PC-9 (cell line): ENCODE measurements around the gene KCNH3. TPM values are rescaled to one million over a fixed set of nuclear protein-coding genes. Genes with fewer than 3 reads are reported as not detected.

Experiments
- BruUV-seq: library from RNA; stranded (reverse); fragments of 400-500 nt; replicated peaks from 2 replicates; lab custom pipeline; 2021; lab: Mats Ljungman, UMichigan
- CTCF ChIA-PET: fragments of 300-600 bp; sonication (Branson Sonifier 250); formaldehyde crosslinking; loops from one replicate; lab custom pipeline; 2022; ENCODE audit warnings: antibody characterized with exemption; lab: Charles Lee
- POLR2A ChIA-PET: fragments of 300-600 bp; sonication (Branson Sonifier 250); formaldehyde crosslinking; loops from one replicate; lab custom pipeline; 2022; ENCODE audit warnings: antibody characterized with exemption; ENCODE audit not compliant: unreplicated experiment; lab: Charles Lee
- DNase-seq, 2 experiments: peaks; one replicate each; pipeline versions ENCODE4 v3.0.0 to v3.0.0-alpha.2; 2015 to 2022; ENCODE audit warnings: mixed read lengths in 1 of 2
- H2AFZ ChIP-seq: fragments of 200-600 bp; sonication (generic); 2 replicates; pipeline ENCODE4 v1.8.1; 2017; ENCODE audit warnings: antibody characterized with exemption
- H3F3A ChIP-seq: fragments of 200-600 bp; sonication (generic); 2 replicates; pipeline ENCODE4 v1.8.1; 2017; ENCODE audit warnings: antibody characterized with exemption, mild to moderate bottlenecking, low read depth; ENCODE audit not compliant: insufficient read depth
- H3K27ac ChIP-seq: fragments of 200-600 bp; sonication (generic); 2 replicates; pipeline ENCODE4 v1.6.1; 2016; ENCODE audit warnings: mixed run types
- H3K27me3 ChIP-seq: fragments of 200-600 bp; sonication (generic); 2 replicates; pipeline ENCODE4 v1.6.1; 2016; ENCODE audit warnings: low read depth, mixed run types; ENCODE audit not compliant: insufficient read depth
- H3K36me3 ChIP-seq: fragments of 200-600 bp; sonication (generic); 2 replicates; pipeline ENCODE4 v1.6.1; 2016; ENCODE audit warnings: low read depth, mixed run types
- H3K4me1 ChIP-seq: fragments of 200-600 bp; sonication (generic); replicated peaks from 2 replicates; pipeline ENCODE4 v1.6.1; 2016; ENCODE audit warnings: mixed run types; ENCODE audit not compliant: insufficient read depth
- H3K4me2 ChIP-seq: fragments of 200-600 bp; sonication (generic); 2 replicates; pipeline ENCODE4 v1.6.1; 2017; ENCODE audit warnings: mixed run types
- H3K4me3 ChIP-seq: fragments of 200-600 bp; sonication (generic); 2 replicates; pipeline ENCODE4 v1.6.1; 2016; ENCODE audit warnings: mixed run types
- H3K79me2 ChIP-seq: fragments of 200-600 bp; sonication (generic); 2 replicates; pipeline ENCODE4 v1.6.1; 2017; ENCODE audit warnings: low read depth, mixed run types
- H3K9me2 ChIP-seq: fragments of 200-600 bp; sonication (generic); 2 replicates; pipeline ENCODE4 v1.8.1; 2017; ENCODE audit warnings: mild to moderate bottlenecking; ENCODE audit not compliant: insufficient read depth
- H3K9me3 ChIP-seq: fragments of 200-600 bp; sonication (generic); 2 replicates; pipeline ENCODE4 v1.8.1; 2016; ENCODE audit warnings: low read depth; ENCODE audit not compliant: insufficient read depth
- H4K20me1 ChIP-seq: fragments of 200-600 bp; sonication (generic); 2 replicates; pipeline ENCODE4 v1.8.1; 2017; ENCODE audit not compliant: insufficient read depth
- EZH2 ChIP-seq: fragments of 200-600 bp; sonication (generic); IDR thresholded peaks from 2 replicates; pipeline ENCODE4 v1.8.0; 2017; ENCODE audit warnings: antibody characterized with exemption, low read depth
- intact Hi-C: fragments of 100-400 bp; cut with micrococcal nuclease; formaldehyde crosslinking; loops from one replicate; pipeline ENCODE4 v1.10.0; 2022; ENCODE audit not compliant: unreplicated experiment
- total RNA-seq: library from RNA; stranded (reverse); gene quantifications from 2 replicates; pipeline ENCODE4 v1.2.3, GENCODE V29; 2021
- TF ChIP-seq, protein P1 (sequence below): fragments of 200-600 bp; sonication (generic); conservative IDR thresholded peaks from 2 replicates; pipeline ENCODE4 v1.6.1; 2017; ENCODE audit warnings: mixed run types, antibody characterized with exemption, mild to moderate bottlenecking, moderate library complexity

KCNH3 gene
- total RNA-seq, 1 experiment from 2014 or later, result not detected

DNA sequence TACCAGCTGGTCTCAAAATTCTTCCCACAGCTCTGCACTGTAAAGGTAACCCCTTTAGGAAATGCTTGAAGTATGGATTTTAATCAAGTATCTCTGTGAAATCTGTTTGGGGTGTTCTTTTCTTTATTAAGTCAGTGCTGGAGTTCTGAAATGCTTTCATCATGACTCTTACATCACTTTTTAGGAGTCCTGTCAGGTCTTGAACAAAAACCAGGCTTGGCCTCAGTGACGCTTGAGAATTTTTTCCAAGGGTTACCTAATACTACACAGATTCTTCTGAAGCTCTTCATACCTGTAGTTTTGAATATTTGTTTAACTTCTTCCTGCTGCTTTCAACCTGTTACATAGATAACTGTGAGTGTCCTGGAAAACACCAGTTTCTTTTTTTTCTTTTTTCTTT lies 47.0 kb upstream of the KCNH3 start:
- Histone ChIP-seq H3K79me2 (no peaks in the 10 kb centered on the region), H3K27me3 (no peaks in the 10 kb centered on the region), H3K4me2 (no peak overlapping the region), H3K9me2 (no peaks in the 10 kb centered on the region), H3K4me3 (no peak overlapping the region), H2AFZ (no peak overlapping the region), H3K36me3 (no peaks in the 10 kb centered on the region), H3K27ac (no peak overlapping the region), H4K20me1 (no peaks in the 10 kb centered on the region), H3F3A (peaks cover 2% of the 10 kb centered on the region; the same call in 1 of the 2 replicates), H3K4me1 (no peaks in the 10 kb centered on the region), H3K9me3 (no peaks in the 10 kb centered on the region)
- no TSS peak for BruUV-seq
- POLR2A ChIA-PET, result no interaction called here
- no peak for DNase-seq
- intact Hi-C loops, result no loop called here
- TF ChIP-seq, protein P1, sequence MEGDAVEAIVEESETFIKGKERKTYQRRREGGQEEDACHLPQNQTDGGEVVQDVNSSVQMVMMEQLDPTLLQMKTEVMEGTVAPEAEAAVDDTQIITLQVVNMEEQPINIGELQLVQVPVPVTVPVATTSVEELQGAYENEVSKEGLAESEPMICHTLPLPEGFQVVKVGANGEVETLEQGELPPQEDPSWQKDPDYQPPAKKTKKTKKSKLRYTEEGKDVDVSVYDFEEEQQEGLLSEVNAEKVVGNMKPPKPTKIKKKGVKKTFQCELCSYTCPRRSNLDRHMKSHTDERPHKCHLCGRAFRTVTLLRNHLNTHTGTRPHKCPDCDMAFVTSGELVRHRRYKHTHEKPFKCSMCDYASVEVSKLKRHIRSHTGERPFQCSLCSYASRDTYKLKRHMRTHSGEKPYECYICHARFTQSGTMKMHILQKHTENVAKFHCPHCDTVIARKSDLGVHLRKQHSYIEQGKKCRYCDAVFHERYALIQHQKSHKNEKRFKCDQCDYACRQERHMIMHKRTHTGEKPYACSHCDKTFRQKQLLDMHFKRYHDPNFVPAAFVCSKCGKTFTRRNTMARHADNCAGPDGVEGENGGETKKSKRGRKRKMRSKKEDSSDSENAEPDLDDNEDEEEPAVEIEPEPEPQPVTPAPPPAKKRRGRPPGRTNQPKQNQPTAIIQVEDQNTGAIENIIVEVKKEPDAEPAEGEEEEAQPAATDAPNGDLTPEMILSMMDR, result no peak
- no peak for TF ChIP-seq EZH2
- CTCF ChIA-PET, result interaction anchor here (0.7 kb wide), 1 partner anchor 18 kb away, joined by 6 read pairs; no protein-coding TSS in a partner anchor

DNA sequence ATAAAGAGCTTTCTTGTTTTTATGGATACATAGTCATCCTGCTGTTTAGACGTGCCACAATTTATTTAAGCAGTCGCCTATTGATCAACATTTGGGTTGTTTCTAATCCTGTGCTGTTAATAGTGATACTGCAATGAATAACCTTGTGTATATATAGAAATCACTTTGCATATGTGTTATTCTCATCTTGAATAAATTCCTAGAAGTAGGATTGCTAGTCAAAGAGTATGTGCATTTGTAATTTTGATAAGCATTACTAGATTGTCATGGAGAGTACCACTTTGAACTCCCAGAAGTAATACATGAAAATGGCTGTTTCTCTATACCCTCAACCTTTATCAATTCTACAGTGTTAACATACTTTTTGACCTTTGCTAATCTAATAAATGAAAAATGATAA lies 44.9 kb upstream of the KCNH3 start:
- intact Hi-C loops, result no loop called here
- Histone ChIP-seq H3K4me3 (no peak overlapping the region), H3K4me2 (no peak overlapping the region), H3K9me2 (no peaks in the 10 kb centered on the region), H3K9me3 (no peaks in the 10 kb centered on the region), H3K36me3 (no peaks in the 10 kb centered on the region), H3K27ac (no peak overlapping the region), H3F3A (peaks cover 2% of the 10 kb centered on the region; the same call in 1 of the 2 replicates), H3K79me2 (no peaks in the 10 kb centered on the region), H4K20me1 (no peaks in the 10 kb centered on the region), H3K27me3 (no peaks in the 10 kb centered on the region), H3K4me1 (no peaks in the 10 kb centered on the region), H2AFZ (no peak overlapping the region)
- no TSS peak for BruUV-seq
- TF ChIP-seq EZH2, result no peak
- TF ChIP-seq, protein P1, result no peak
- POLR2A ChIA-PET, result no interaction called here
- DNase-seq, result no peak
- CTCF ChIA-PET, result no interaction called here

DNA sequence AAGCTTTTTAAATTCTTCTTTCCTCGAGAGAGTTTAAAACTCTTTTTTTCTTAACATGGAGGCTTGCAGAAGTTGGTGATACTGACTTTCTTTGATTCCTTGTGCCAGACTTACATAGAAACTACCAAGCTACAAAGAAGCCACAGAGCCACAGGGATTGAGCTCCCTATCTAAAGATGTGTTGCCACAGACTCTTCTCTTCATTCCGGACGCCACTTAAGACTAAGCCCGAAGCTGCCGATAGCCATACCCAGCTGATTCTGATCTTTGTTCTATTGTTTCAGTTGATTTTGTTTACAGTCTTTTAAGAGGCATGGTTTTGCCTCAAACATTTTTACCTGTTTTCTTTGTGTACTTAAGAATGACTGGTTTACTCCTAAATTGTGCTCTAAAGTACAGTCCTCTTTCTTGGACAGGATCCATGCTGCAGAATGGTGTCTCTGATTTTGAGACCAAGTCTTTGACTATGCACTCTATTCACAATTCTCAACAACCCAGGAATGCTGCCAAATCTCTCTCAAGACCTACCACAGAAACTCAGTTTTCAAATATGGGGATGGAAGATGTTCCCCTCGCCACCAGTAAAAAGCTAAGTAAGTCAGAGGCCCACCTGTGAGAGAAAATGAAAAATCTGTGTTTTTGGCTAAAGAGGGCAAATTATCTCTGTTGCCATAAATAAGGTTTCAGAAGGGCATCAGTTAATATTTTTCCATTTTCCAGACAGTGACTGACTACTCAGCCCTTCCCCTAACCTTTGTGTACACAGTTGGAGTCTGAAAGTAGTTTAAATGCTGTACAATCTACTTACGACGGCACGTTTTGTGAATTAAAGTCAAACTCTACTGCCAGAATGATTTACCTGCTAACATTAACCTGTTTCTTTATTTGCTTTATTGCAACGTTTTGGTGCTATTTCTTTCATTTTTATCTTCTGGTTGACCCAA lies 42.1 kb upstream of the KCNH3 start:
- H3K27ac ChIP-seq, result no peak overlapping the region
- H3K9me3 ChIP-seq, result no peaks in the 10 kb centered on the region
- no peaks in the 10 kb centered on the region for H3K9me2 ChIP-seq
- no TSS peak for BruUV-seq
- POLR2A ChIA-PET, result no interaction called here
- no peak overlapping the region for H3K4me2 ChIP-seq
- no peaks in the 10 kb centered on the region for H3K36me3 ChIP-seq
- no peaks in the 10 kb centered on the region for H4K20me1 ChIP-seq
- no peak overlapping the region for H2AFZ ChIP-seq
- no peaks in the 10 kb centered on the region for H3K4me1 ChIP-seq
- intact Hi-C loops, result no loop called here
- H3K27me3 ChIP-seq, result no peaks in the 10 kb centered on the region
- H3K4me3 ChIP-seq, result no peak overlapping the region
- CTCF ChIA-PET, result interaction anchor here (0.5 kb wide), 1 partner anchor 97 kb away, joined by 3 read pairs; no protein-coding TSS in a partner anchor
- H3K79me2 ChIP-seq, result no peaks in the 10 kb centered on the region
- peaks cover 2% of the 10 kb centered on the region; the same call in 1 of the 2 replicates for H3F3A ChIP-seq
- TF ChIP-seq EZH2, result no peak
- TF ChIP-seq, protein P1, result no peak
- no peak for DNase-seq
